ENCODE data around the gene ZSCAN4.

- TF ChIP-seq, protein P1, sequence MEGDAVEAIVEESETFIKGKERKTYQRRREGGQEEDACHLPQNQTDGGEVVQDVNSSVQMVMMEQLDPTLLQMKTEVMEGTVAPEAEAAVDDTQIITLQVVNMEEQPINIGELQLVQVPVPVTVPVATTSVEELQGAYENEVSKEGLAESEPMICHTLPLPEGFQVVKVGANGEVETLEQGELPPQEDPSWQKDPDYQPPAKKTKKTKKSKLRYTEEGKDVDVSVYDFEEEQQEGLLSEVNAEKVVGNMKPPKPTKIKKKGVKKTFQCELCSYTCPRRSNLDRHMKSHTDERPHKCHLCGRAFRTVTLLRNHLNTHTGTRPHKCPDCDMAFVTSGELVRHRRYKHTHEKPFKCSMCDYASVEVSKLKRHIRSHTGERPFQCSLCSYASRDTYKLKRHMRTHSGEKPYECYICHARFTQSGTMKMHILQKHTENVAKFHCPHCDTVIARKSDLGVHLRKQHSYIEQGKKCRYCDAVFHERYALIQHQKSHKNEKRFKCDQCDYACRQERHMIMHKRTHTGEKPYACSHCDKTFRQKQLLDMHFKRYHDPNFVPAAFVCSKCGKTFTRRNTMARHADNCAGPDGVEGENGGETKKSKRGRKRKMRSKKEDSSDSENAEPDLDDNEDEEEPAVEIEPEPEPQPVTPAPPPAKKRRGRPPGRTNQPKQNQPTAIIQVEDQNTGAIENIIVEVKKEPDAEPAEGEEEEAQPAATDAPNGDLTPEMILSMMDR (IDR thresholded peaks at IDR 0.05; ENCODE audit: low read depth, low read length), result no peak
- TF ChIP-seq POLR2A (IDR thresholded peaks at IDR 0.05; ENCODE audit: extremely low read depth, insufficient read length) (no peak), MYC (IDR thresholded peaks at IDR 0.05; ENCODE audit: low read depth, low read length) (no peak)
Measured at GRCh38 chr19:57620673-57621348, 47.9 kb upstream of the ZSCAN4 start.
